Measurements from ENCODE around the gene SOX5.

DNA sequence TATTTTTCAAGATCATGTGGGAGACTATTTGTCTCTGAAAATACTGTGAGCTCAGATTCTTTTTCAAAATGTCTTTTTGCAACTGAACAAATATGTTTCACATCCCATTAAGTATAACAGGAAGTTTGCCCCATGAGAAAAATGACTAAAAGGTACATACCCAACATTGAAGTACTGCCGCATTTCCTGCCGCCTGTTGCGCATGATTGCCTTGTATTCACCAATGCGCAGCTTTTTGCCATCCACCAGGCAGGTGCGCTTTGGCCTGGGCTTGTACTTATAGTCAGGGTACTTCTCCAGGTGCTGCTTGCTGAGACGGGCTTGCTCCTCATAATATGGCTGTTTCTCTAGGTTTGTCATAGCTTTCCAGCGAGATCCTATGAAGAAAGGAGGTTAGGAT is 413.2 kb downstream of the SOX5 start:
- TF ChIP-seq GATA2 (IDR thresholded peaks at IDR 0.05; ENCODE audit: low read depth, low read length) (no peak), GATA3 (IDR thresholded peaks at IDR 0.05; ENCODE audit: low read depth, low read length) (no peak)
